Activated CD8-positive, alpha-beta memory T cell treated with anti-CD3 and anti-CD28 coated beads for 48 hours (primary cell): ENCODE results near the gene IFNL4.
"Not testable (repeated sequence)": the region's sequence is repeated elsewhere in the genome, so short reads cannot be mapped to it uniquely, and the experiment has no call there.

Source experiments
- DNase-seq, 3 experiments: peaks; one replicate each; pipeline ENCODE4 v3.0.0-alpha.2; 2020; ENCODE audit warnings: low read depth in 2 of 3, low spot score in 2 of 3

Gene IFNL4

GRCh38 chr19:39257227-39257626, 8.6 kb upstream of the IFNL4 start:
- no peak for DNase-seq

GRCh38 chr19:39254531-39255345, 6.1 kb upstream of the IFNL4 start:
- DNase-seq: no peak

- DNase-seq: no peak
These were observed 4.9 kb upstream of the IFNL4 start for GRCh38 chr19:39253374-39254149.

GRCh38 chr19:39252458-39252857, 3.8 kb upstream of the IFNL4 start:
- no peak for DNase-seq

DNA sequence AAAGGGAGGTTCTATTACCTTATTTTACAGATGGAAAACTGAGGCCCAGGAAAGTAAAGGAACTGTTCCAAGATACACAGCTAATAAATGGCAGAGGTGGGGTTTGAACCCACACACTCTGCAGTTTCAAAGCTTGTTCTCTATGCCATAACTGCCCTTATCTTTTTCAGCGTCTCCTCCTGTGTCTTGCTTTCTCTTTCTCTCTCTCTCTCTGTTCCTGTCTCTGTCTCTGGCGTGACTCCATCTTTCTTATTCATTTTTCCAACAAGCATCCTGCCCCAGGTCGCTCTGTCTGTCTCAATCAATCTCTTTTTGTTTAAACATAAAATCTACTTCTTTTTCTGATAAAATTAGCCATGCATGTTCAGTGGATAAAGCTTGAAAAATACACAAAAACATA, 3.2 kb upstream of the IFNL4 start:
- no peak for DNase-seq

GRCh38 chr19:39251081-39251480, 2.4 kb upstream of the IFNL4 start:
- no peak for DNase-seq

GRCh38 chr19:39247701-39248664, 673 bp downstream of the IFNL4 start:
- no peak for DNase-seq

GRCh38 chr19:39246951-39247669, 1.5 kb downstream of the IFNL4 start:
- no peak for DNase-seq

DNA sequence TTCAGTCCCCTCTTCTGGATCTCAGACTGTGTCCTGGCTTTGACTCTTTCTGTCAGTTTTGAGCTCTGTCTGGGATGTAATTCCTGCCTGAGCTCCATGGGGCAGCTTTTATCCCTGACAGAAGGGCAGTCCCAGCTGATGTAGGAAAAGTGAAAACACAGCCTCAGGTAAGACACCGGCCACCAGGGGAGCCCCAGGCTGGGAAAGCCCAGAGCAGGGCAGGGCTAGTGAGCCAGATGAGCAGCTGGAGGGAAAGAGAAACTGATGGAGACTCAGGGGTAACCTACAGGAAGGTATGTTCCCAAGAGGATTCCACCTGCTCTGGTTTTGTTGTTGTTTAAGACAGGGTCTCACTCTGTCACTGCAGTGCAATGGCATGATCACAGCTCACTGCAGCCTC, 3.5 kb downstream of the IFNL4 start:
- not testable (repeated sequence) for DNase-seq

GRCh38 chr19:39244410-39245100, 4.1 kb downstream of the IFNL4 start, which contains the start of gene IFNL3:
Gene IFNL3 (minus strand): TSS chr19:39245006. CDS start chr19:39244967, 39 bp downstream.
- not testable (repeated sequence) for DNase-seq

DNA sequence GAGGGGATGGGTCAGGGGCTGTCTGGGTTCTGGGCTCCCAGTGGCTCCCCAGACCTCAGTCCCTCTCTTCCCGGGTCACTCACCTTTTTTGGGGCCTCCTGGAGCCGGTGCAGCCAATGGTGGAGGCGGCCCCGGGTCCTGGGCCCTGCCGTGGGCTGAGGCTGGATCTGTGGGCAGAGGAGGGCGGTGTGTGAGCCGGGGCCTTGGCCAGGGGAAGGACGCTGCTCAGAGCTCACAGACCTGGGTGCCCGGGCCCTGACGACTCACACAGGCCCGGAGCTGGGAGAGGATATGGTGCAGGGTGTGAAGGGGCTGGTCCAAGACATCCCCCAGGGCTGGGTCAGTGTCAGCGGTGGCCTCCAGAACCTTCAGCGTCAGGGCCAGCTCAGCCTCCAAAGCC, 4.9 kb downstream of the IFNL4 start:
- DNase-seq: not testable (repeated sequence)

DNA sequence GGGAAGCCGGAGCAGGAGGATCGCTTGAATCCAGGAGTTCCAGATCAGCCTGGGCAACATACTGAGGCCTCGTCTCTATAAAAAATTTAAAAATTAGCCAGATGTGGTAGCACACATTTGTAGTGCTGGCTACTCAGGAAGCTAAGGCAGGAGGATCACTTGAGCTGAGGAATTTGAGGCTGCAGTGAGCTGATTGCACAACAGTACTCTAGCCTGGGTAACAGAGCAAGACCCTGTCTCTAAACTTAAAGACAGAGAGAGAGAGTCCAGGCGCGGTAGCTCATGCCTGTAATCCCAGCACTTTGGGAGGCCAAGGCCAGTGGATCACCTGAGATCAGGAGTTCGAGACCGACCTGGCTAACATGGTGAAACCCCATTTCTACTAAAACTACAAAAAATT, 8.2 kb downstream of the IFNL4 start:
- DNase-seq: no peak

- no peak for DNase-seq
These were observed 9.7 kb downstream of the IFNL4 start for GRCh38 chr19:39238944-39239343.

- no peak for DNase-seq
These were observed 10.4 kb downstream of the IFNL4 start for GRCh38 chr19:39238209-39238608.

GRCh38 chr19:39237200-39238184, 11.2 kb downstream of the IFNL4 start:
- no peak for DNase-seq

DNA sequence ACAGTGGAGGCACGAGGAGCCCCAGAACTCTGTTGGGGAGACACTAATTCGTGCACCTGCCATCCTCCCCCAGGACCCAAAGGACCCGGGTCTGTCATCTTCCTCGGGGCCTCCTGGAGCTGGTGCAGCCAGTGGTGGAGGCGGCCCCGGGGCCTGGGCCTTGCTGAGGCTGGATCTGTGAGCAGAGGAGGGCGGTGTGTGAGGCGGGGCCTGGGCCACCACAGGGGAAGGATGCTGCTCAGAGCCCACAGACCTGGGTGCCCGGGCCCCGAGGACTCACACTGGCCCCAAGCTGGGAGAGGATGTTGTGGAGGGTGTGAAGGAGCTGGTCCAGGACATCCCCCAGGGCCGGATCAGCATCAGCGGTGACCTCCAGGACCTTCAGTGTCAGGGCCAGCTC, 12.1 kb downstream of the IFNL4 start:
- no peak for DNase-seq

DNA sequence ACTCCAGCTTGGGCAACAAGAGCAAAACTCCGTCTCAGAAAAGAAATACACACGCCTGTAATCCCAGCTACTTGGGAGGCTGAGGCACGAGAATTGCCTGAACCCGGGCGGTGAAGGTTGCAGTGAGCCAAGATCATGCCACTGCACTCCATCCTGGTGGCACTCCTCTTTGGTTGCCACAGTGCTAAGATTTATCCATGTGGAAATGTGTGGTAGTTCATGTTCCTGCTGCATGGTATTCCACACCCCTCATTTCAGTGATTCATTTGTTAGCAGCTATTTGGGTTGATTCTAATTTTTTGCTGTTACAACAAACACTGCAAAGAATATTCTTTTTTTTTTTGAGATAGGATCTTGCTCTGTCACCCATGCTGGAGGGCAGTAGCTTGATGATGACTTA, 15.9 kb downstream of the IFNL4 start:
- no peak for DNase-seq

DNA sequence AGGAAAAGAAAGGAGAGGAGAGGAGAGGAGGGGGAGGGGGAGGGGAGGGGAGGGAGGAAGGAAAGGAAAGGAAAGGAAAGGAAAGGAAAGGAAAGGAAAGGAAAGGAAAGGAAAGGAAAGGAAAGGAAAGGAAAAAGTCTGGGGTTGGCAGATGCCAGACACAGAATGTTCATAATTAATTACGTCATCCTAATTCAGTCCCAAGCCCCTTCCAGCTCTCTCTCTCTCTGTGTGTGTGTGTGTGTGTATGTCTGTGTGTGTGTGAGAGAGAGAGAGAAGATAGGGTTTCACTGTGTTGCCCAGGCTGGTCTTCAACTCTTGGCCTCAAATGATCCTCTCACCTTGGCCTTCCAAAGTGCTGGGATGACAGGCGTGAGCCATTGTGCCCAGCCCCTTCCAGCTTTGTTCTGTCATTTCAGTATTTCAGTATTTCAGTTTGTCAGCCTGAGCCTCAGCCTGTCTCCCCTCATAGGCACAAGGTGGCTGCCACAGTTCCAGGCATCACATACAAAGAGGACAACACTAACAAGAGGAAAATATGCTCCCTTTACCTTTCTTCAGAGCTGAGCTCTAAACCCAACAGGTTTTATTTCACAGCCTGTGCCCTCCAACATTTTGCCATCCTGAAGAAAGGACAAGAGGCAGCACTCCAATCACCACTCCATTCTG, 18.4 kb downstream of the IFNL4 start:
- DNase-seq: no peak
